Endothelial cell (in vitro differentiated cells): ENCODE results near the gene AGK. TPM values are rescaled to one million over a fixed set of nuclear protein-coding genes. Genes with fewer than 3 reads are reported as not detected.

Experiments
- DNase-seq: peaks from one replicate; pipeline ENCODE4 v3.0.0; 2021; ENCODE audit warnings: low spot score
- H3K27ac Mint-ChIP-seq: one replicate; pipeline ENCODE4 v1.8.0; 2021; ENCODE audit warnings: mixed read lengths, inconsistent platforms; ENCODE audit not compliant: unreplicated experiment
- H3K27me3 Mint-ChIP-seq: one replicate; pipeline ENCODE4 v1.8.0; 2021; ENCODE audit warnings: mild to moderate bottlenecking, moderate library complexity, mixed read lengths, inconsistent platforms; ENCODE audit not compliant: unreplicated experiment
- H3K36me3 Mint-ChIP-seq: one replicate; pipeline ENCODE4 v1.8.0; 2021; ENCODE audit warnings: mild to moderate bottlenecking, low read depth, mixed read lengths, inconsistent platforms; ENCODE audit not compliant: unreplicated experiment
- H3K4me1 Mint-ChIP-seq: one replicate; pipeline ENCODE4 v1.8.0; 2021; ENCODE audit warnings: mild to moderate bottlenecking, mixed read lengths, inconsistent platforms; ENCODE audit not compliant: unreplicated experiment
- H3K4me3 Mint-ChIP-seq: one replicate; pipeline ENCODE4 v1.8.0; 2021; ENCODE audit warnings: mild to moderate bottlenecking, mixed read lengths, inconsistent platforms; ENCODE audit not compliant: unreplicated experiment
- H3K9me3 Mint-ChIP-seq: one replicate; pipeline ENCODE4 v1.8.0; 2021; ENCODE audit warnings: mixed read lengths, inconsistent platforms; ENCODE audit not compliant: unreplicated experiment
- CTCF ChIP-seq: fragments of 200-600 bp; sonication (generic); IDR thresholded peaks from one replicate; pipeline ENCODE4 v1.5.0; 2021; ENCODE audit warnings: antibody characterized with exemption; ENCODE audit not compliant: unreplicated experiment
- total RNA-seq: library from RNA; stranded (reverse); fragmentation: NEBNext Ultra II Directional; extraction: Animal tissue kit (Norgen Biotek cat#: 25700); gene quantifications from one replicate; pipeline ENCODE4 v1.2.1, GENCODE V29; 2021; ENCODE audit not compliant: unreplicated experiment

Gene AGK
- total RNA-seq, 1 donor from 2014 or later = 32.0 TPM

- Mint-ChIP-seq H3K27me3 (no peaks in the 10 kb centered on the region), H3K4me1 (no peaks in the 10 kb centered on the region), H3K36me3 (peaks cover 15% of the 10 kb centered on the region), H3K9me3 (no peaks in the 10 kb centered on the region), H3K27ac (no peak overlapping the region), H3K4me3 (no peak overlapping the region)
- DNase-seq = no peak
- TF ChIP-seq CTCF = no peak
Observed at GRCh38 chr7:141609576-141609975, 58.4 kb downstream of the AGK start.

- Mint-ChIP-seq H3K27ac (no peak overlapping the region), H3K4me1 (no peaks in the 10 kb centered on the region), H3K36me3 (peaks cover 15% of the 10 kb centered on the region), H3K27me3 (no peaks in the 10 kb centered on the region), H3K9me3 (no peaks in the 10 kb centered on the region), H3K4me3 (no peak overlapping the region)
- no peak for DNase-seq
- TF ChIP-seq CTCF = no peak
Observed at GRCh38 chr7:141610671-141611070, 59.5 kb downstream of the AGK start.

DNA sequence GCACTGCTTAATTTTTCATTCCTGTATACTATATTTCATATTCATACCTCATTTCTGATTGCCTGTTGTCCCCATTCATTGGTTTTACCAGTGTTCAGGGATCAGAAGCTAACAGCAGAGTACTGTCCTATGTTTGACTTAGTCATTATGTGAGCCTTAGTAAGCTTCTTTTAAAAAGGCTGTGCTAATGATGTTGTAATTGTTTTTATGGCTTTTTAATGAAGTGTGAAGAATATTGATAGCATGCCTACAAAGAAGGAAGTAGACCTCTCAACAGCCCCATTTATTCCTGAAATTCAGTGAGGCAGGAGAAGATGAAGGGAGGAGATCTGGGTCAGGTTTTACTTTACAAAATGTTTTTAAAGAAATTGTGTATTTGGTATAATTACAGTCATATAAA lies 61.7 kb downstream of the AGK start:
- Mint-ChIP-seq H3K4me3 (no peak overlapping the region), H3K36me3 (peaks cover 15% of the 10 kb centered on the region), H3K9me3 (no peaks in the 10 kb centered on the region), H3K27ac (no peak overlapping the region), H3K27me3 (no peaks in the 10 kb centered on the region), H3K4me1 (no peaks in the 10 kb centered on the region)
- TF ChIP-seq CTCF = no peak
- no peak for DNase-seq

DNA sequence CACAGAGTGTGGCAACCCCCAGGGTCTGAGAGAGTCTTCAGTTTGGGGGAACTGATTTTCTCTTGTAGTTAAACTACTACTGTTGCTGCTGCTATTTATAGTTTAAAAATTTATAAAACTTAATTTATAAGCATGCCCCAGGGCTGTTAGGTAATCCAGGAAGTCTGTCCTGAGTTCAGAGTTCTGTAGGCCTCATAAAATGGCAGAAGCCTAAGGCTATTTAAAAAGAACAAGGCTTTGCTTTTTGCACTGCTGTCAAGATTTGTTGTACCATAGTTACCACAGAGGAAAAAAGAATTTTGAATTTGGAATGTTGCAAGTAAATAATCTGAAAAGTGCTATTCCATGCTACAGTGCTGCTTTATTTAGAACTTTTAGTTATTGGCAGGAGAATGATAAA lies 66.1 kb downstream of the AGK start:
- no peaks in the 10 kb centered on the region for H3K9me3 Mint-ChIP-seq
- H3K36me3 Mint-ChIP-seq = peaks cover 12% of the 10 kb centered on the region
- H3K4me3 Mint-ChIP-seq = no peak overlapping the region
- H3K27me3 Mint-ChIP-seq = no peaks in the 10 kb centered on the region
- no peaks in the 10 kb centered on the region for H3K4me1 Mint-ChIP-seq
- TF ChIP-seq CTCF = no peak
- DNase-seq = no peak
- no peak overlapping the region for H3K27ac Mint-ChIP-seq

DNA sequence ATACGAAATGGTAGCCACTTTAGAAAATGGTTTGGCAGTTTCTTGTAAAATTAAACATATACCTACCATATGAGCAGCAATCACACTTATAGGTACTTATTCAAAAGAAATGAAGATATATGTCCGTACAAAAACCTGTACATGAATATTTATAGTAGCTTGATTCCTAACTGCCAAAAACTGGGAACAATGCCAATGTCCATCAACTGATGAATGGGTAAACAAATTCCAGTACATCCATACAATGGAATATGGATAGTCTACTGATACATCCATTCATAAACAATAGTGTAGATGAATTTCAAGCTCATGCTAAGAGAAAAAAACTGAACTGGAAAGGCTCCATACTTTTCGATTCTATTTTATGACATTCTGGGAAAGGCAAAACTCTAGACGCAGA lies 68.5 kb downstream of the AGK start:
- no peak overlapping the region for H3K4me3 Mint-ChIP-seq
- no peak for TF ChIP-seq CTCF
- no peak for DNase-seq
- no peaks in the 10 kb centered on the region for H3K27me3 Mint-ChIP-seq
- H3K9me3 Mint-ChIP-seq = no peaks in the 10 kb centered on the region
- no peak overlapping the region for H3K27ac Mint-ChIP-seq
- peaks cover 32% of the 10 kb centered on the region for H3K36me3 Mint-ChIP-seq
- no peaks in the 10 kb centered on the region for H3K4me1 Mint-ChIP-seq
